ENCODE results near the gene CFAP45.

CFAP45 gene

GRCh38 chr1:159873530-159874143 is 26.3 kb downstream of the CFAP45 start:
- no peak for DNase-seq

GRCh38 chr1:159872891-159873290 is 27.1 kb downstream of the CFAP45 start:
- DNase-seq, result no peak

GRCh38 chr1:159870704-159871103 is 29.3 kb downstream of the CFAP45 start:
- no peak for DNase-seq

GRCh38 chr1:159869607-159870006 is 30.4 kb downstream of the CFAP45 start:
- DNase-seq, result no peak

GRCh38 chr1:159869173-159869572 is 30.8 kb downstream of the CFAP45 start:
- DNase-seq, result peak; percentile 10

- no peak for DNase-seq
Observed at GRCh38 chr1:159868766-159869165, 31.2 kb downstream of the CFAP45 start.

GRCh38 chr1:159867664-159868026 is 32.3 kb downstream of the CFAP45 start:
- DNase-seq, result peak; percentile 83

- no peak for DNase-seq
Observed at GRCh38 chr1:159866905-159867663, 32.9 kb downstream of the CFAP45 start.

- no peak for DNase-seq
Observed at GRCh38 chr1:159866066-159866465, 33.9 kb downstream of the CFAP45 start.

- no peak for DNase-seq
Observed at GRCh38 chr1:159864262-159864661, 35.7 kb downstream of the CFAP45 start.

- no peak for DNase-seq
Observed at GRCh38 chr1:159862557-159862956, 37.4 kb downstream of the CFAP45 start, which contains the start of gene VSIG8. TSS of gene VSIG8 (minus strand) at chr1:159862657. CDS start at chr1:159862521, 136 bp downstream.

- no peak for DNase-seq
Observed at GRCh38 chr1:159862031-159862430, 37.9 kb downstream of the CFAP45 start.

GRCh38 chr1:159861218-159861617 is 38.7 kb downstream of the CFAP45 start:
- DNase-seq, result no peak

- DNase-seq, result no peak
Observed at GRCh38 chr1:159860456-159860855, 39.5 kb downstream of the CFAP45 start.

- DNase-seq, result no peak
Observed at GRCh38 chr1:159859767-159860322, 40.1 kb downstream of the CFAP45 start.

- no peak for DNase-seq
Observed at GRCh38 chr1:159857889-159858288, 42.1 kb downstream of the CFAP45 start.

GRCh38 chr1:159856576-159856975 is 43.4 kb downstream of the CFAP45 start:
- DNase-seq, result no peak

- DNase-seq, result no peak
Observed at GRCh38 chr1:159855709-159856108, 44.3 kb downstream of the CFAP45 start.

GRCh38 chr1:159854693-159855192 is 45.2 kb downstream of the CFAP45 start:
- DNase-seq, result peak; percentile 83

GRCh38 chr1:159854116-159854692 is 45.8 kb downstream of the CFAP45 start:
- DNase-seq, result peak; percentile 23

- no peak for DNase-seq
Observed at GRCh38 chr1:159853417-159854115, 46.4 kb downstream of the CFAP45 start.

GRCh38 chr1:159851407-159851806 is 48.6 kb downstream of the CFAP45 start:
- no peak for DNase-seq
